Transverse colon (tissue), 4 donors: Measurements from ENCODE around the gene HSD17B2.

Source experiments
- EP300 ChIP-seq: sonication (generic); formaldehyde crosslinking; IDR thresholded peaks from one replicate; pipeline ENCODE4 v1.6.1; 2017; ENCODE audit warnings: antibody characterized with exemption, low read depth
- POLR2A ChIP-seq: fragments of 450-650 bp; IDR thresholded peaks from one replicate; pipeline ENCODE4 v1.6.1; 2016; ENCODE audit warnings: antibody characterized with exemption, mild to moderate bottlenecking, moderate library complexity
- POLR2AphosphoS5 ChIP-seq, 3 donors: sonication (generic); formaldehyde crosslinking; IDR thresholded peaks; one replicate each; pipeline ENCODE4 v1.6.1; 2016; ENCODE audit warnings: antibody characterized with exemption in 3 of 3
- TF ChIP-seq, protein P1 (sequence below), 5 experiments: fragments of 200-600 bp in 3 of 5; fragments of 450-650 bp in 2 of 5; sonication (generic) in 3 of 5; IDR thresholded peaks; 1 replicate in 2 of 5; 2 replicates in 3 of 5; pipeline ENCODE4 v1.5.1; 2016 to 2017; ENCODE audit warnings: antibody characterized with exemption in 5 of 5, inconsistent platforms in 3 of 5, mild to moderate bottlenecking in 2 of 5, moderate library complexity in 1 of 5

DNA sequence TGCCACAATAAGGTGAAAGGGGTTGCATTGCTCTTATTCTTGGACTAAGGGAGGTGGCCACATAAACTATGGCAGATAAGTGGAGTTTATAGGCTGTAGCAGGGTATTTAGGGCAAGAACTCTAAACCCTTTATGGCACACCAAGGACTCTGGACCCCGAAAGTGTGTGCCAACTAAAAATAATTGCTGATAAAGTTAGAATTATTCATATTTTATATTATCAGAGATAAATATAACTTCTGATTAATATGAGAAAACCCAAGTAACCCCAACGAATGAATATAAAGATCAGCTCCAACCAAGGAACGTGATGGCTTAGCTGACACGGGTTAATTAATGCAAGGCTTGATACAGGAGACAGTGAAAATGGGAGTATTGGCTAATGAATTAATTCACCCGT lies 15.0 kb upstream of the HSD17B2 start:
- TF ChIP-seq POLR2A (no peak), POLR2AphosphoS5 (IDR thresholded peaks at IDR 0.05) (no peak), EP300 (no peak)
- TF ChIP-seq, protein P1, sequence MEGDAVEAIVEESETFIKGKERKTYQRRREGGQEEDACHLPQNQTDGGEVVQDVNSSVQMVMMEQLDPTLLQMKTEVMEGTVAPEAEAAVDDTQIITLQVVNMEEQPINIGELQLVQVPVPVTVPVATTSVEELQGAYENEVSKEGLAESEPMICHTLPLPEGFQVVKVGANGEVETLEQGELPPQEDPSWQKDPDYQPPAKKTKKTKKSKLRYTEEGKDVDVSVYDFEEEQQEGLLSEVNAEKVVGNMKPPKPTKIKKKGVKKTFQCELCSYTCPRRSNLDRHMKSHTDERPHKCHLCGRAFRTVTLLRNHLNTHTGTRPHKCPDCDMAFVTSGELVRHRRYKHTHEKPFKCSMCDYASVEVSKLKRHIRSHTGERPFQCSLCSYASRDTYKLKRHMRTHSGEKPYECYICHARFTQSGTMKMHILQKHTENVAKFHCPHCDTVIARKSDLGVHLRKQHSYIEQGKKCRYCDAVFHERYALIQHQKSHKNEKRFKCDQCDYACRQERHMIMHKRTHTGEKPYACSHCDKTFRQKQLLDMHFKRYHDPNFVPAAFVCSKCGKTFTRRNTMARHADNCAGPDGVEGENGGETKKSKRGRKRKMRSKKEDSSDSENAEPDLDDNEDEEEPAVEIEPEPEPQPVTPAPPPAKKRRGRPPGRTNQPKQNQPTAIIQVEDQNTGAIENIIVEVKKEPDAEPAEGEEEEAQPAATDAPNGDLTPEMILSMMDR (IDR thresholded peaks at IDR 0.05), result no peak
